CD4-positive, alpha-beta T cell (primary cell): ENCODE data around the gene CST4. TPM values are rescaled to one million over a fixed set of nuclear protein-coding genes. Genes with fewer than 3 reads are reported as not detected.

Experiments
- ATAC-seq: fragments of 200-7000 bp; cut with Tn5 transposase; one replicate; pipeline ENCODE4 v1.10.0; 2022; ENCODE audit warnings: mild to moderate bottlenecking; ENCODE audit not compliant: poor library complexity
- CTCF ChIA-PET: fragments of 350-600 bp; sonication (Branson Sonifier 250); formaldehyde crosslinking; loops from one replicate; lab custom pipeline; 2021; ENCODE audit warnings: antibody characterized with exemption, inconsistent platforms; lab: Charles Lee
- POLR2A ChIA-PET: fragments of 350-600 bp; sonication (Branson Sonifier 250); formaldehyde crosslinking; loops from one replicate; lab custom pipeline; 2021; ENCODE audit warnings: antibody characterized with exemption, inconsistent platforms; lab: Charles Lee
- DNase-seq, 14 experiments: peaks; one replicate each; pipeline ENCODE4 v3.0.0-alpha.2; 2013 to 2020; ENCODE audit warnings: mixed read lengths in 2 of 14
- H3K27ac ChIP-seq, 2 donors: one replicate each; pipeline versions ENCODE4 v1.5.1 to v1.7.0; 2013; ENCODE audit warnings: low read length in 2 of 2, low read depth in 1 of 2, mild to moderate bottlenecking in 1 of 2
- H3K27me3 ChIP-seq, 2 experiments: 1 replicate in 1 of 2; 2 replicates in 1 of 2; pipeline versions ENCODE4 v1.6.1 to v1.7.0; 2013; ENCODE audit warnings: low read length in 2 of 2, control low read depth in 1 of 2, mild to moderate bottlenecking in 1 of 2, moderate library complexity in 1 of 2; ENCODE audit not compliant: insufficient read depth in 2 of 2, control insufficient read depth in 1 of 2
- H3K36me3 ChIP-seq: one replicate; pipeline ENCODE4 v1.6.1; 2013; ENCODE audit warnings: low read length, control low read depth; ENCODE audit not compliant: insufficient read depth
- H3K4me1 ChIP-seq: one replicate; pipeline ENCODE4 v1.6.1; 2013; ENCODE audit warnings: low read length, control low read depth; ENCODE audit not compliant: insufficient read depth
- H3K4me3 ChIP-seq: one replicate; pipeline ENCODE4 v1.5.1; 2013; ENCODE audit warnings: mild to moderate bottlenecking, low read length, moderate library complexity
- H3K9me3 ChIP-seq, 2 experiments: 1 replicate in 1 of 2; 2 replicates in 1 of 2; pipeline versions ENCODE4 v1.6.1 to v1.7.0; 2013; ENCODE audit warnings: low read length in 2 of 2, mild to moderate bottlenecking in 2 of 2, control low read depth in 1 of 2, moderate library complexity in 1 of 2; ENCODE audit not compliant: control insufficient read depth in 1 of 2, insufficient read depth in 1 of 2
- H3K27ac Mint-ChIP-seq: one replicate; pipeline ENCODE4 v1.8.0; 2020; ENCODE audit warnings: mixed read lengths
- H3K27me3 Mint-ChIP-seq: one replicate; pipeline ENCODE4 v1.8.0; 2021; ENCODE audit warnings: mixed read lengths
- H3K36me3 Mint-ChIP-seq: one replicate; pipeline ENCODE4 v1.8.0; 2021; ENCODE audit warnings: low read depth, mixed read lengths
- H3K4me1 Mint-ChIP-seq: one replicate; pipeline ENCODE4 v1.8.0; 2021; ENCODE audit warnings: low read depth, mixed read lengths
- H3K4me3 Mint-ChIP-seq: one replicate; pipeline ENCODE4 v1.8.0; 2020; ENCODE audit warnings: mild to moderate bottlenecking, mixed read lengths
- H3K9me3 Mint-ChIP-seq: one replicate; pipeline ENCODE4 v1.8.0; 2020; ENCODE audit warnings: mixed read lengths
- intact Hi-C, 2 experiments: fragments of 100-400 bp; cut with DNase I in 1 of 2; cut with micrococcal nuclease in 1 of 2; formaldehyde crosslinking; loops; one replicate each; pipeline versions ENCODE4 v1.15.1 to v1.9.0; 2023 to 2025; cut with DNase I, micrococcal nuclease
- total RNA-seq, 174 experiments: library from RNA in 2 of 174; stranded (reverse) in 2 of 174; gene quantifications; one replicate each; pipeline ENCODE4 v1.2.3 and lab custom pipeline; 2021 to 2026
- TF ChIP-seq, protein P1 (sequence below): fragments of 200-600 bp; IDR thresholded peaks from one replicate; pipeline ENCODE4 v1.8.0; 2022; ENCODE audit warnings: antibody characterized with exemption, mild to moderate bottlenecking

Gene CST4
- total RNA-seq, 2 experiments from 2014 or later = not detected

GRCh38 chr20:23663180-23663579 lies 25.7 kb downstream of the CST4 start:
- H3K36me3 ChIP-seq = no peaks in the 10 kb centered on the region
- ChIA-PET POLR2A (no interaction called here), CTCF (no interaction called here)
- H3K27ac Mint-ChIP-seq = no peak overlapping the region
- DNase-seq = no peak
- H3K27ac ChIP-seq = no peak overlapping the region
- no peaks in the 10 kb centered on the region for H3K9me3 Mint-ChIP-seq
- TF ChIP-seq, protein P1, sequence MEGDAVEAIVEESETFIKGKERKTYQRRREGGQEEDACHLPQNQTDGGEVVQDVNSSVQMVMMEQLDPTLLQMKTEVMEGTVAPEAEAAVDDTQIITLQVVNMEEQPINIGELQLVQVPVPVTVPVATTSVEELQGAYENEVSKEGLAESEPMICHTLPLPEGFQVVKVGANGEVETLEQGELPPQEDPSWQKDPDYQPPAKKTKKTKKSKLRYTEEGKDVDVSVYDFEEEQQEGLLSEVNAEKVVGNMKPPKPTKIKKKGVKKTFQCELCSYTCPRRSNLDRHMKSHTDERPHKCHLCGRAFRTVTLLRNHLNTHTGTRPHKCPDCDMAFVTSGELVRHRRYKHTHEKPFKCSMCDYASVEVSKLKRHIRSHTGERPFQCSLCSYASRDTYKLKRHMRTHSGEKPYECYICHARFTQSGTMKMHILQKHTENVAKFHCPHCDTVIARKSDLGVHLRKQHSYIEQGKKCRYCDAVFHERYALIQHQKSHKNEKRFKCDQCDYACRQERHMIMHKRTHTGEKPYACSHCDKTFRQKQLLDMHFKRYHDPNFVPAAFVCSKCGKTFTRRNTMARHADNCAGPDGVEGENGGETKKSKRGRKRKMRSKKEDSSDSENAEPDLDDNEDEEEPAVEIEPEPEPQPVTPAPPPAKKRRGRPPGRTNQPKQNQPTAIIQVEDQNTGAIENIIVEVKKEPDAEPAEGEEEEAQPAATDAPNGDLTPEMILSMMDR = no peak
- no peak overlapping the region for H3K4me3 Mint-ChIP-seq
- ATAC-seq = no peak
- no peaks in the 10 kb centered on the region for H3K27me3 Mint-ChIP-seq
- no peaks in the 10 kb centered on the region for H3K4me1 Mint-ChIP-seq
- no peaks in the 10 kb centered on the region for H3K4me1 ChIP-seq
- intact Hi-C loops = no loop called here
- no peaks in the 10 kb centered on the region for H3K9me3 ChIP-seq
- no peaks in the 10 kb centered on the region for H3K27me3 ChIP-seq
- no peaks in the 10 kb centered on the region for H3K36me3 Mint-ChIP-seq
- H3K4me3 ChIP-seq = no peak overlapping the region

DNA sequence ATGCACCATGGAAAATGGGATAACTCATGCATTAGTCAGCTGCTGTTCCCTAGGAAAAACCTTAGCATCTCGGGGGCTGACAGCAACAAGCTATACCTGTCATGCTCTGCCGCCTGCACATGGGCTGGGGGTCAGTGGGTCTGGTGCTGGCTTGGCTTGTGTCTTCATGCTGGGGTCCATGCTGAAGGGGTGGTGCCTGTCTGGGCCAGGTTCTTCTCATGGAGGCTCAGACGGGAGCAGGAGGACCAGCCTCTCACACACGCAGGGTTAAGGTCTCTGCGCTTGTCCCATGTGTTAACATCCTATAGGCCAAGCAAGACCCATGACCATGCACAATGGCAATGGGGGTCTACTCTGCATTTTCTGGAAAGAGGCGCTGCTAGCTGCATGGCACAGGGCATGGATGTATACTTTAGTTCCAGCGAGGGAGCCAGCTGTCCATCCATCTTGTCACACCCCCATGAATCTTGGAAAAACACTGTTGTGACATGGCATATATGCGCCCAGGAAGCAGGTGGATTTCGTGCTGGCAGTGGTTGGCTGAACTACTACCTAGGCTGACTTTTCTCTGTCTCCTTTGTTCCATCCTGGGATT lies 26.5 kb downstream of the CST4 start:
- Mint-ChIP-seq H3K4me1 (no peaks in the 10 kb centered on the region), H3K27ac (no peak overlapping the region), H3K9me3 (no peaks in the 10 kb centered on the region), H3K27me3 (no peaks in the 10 kb centered on the region), H3K4me3 (no peak overlapping the region), H3K36me3 (no peaks in the 10 kb centered on the region)
- Histone ChIP-seq H3K27me3 (no peaks in the 10 kb centered on the region), H3K9me3 (no peaks in the 10 kb centered on the region), H3K4me1 (no peaks in the 10 kb centered on the region), H3K36me3 (no peaks in the 10 kb centered on the region), H3K4me3 (no peak overlapping the region), H3K27ac (no peak overlapping the region)
- intact Hi-C loops = no loop called here
- TF ChIP-seq, protein P1 = no peak
- no peak for ATAC-seq
- CTCF ChIA-PET = no interaction called here
- POLR2A ChIA-PET = no interaction called here
- DNase-seq = no peak

DNA sequence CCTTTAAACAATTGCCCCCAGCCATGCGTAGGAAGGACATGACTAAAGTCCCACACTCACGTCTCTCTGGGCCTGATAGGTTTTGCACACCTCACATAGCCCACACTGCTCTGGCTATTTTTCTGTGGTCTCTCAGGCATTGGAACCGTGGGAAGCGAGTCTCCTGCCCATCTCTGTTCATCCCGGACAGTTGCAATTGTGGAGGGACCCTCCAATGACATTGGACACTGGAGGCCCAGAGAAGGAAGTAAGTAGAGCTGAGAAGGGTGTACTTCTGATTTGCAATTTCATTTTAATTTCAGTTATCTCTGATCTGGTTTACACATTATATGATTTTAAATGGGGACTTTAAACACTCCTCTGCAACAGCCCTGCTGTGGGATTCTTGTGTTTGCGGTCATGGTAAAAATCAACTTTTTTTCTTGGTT lies 27.8 kb downstream of the CST4 start:
- TF ChIP-seq, protein P1 = no peak
- ChIA-PET POLR2A (no interaction called here), CTCF (no interaction called here)
- Histone ChIP-seq H3K27ac (no peak overlapping the region), H3K4me1 (no peaks in the 10 kb centered on the region), H3K36me3 (no peaks in the 10 kb centered on the region), H3K9me3 (peaks cover 0 to 5% of the 10 kb centered on the region in 2 experiments), H3K4me3 (no peak overlapping the region), H3K27me3 (peaks cover 2 to 3% of the 10 kb centered on the region in 2 experiments)
- H3K36me3 Mint-ChIP-seq = no peaks in the 10 kb centered on the region
- H3K4me1 Mint-ChIP-seq = no peaks in the 10 kb centered on the region
- no peak overlapping the region for H3K27ac Mint-ChIP-seq
- no peaks in the 10 kb centered on the region for H3K27me3 Mint-ChIP-seq
- intact Hi-C loops = no loop called here
- no peak overlapping the region for H3K4me3 Mint-ChIP-seq
- DNase-seq = no peak
- ATAC-seq = no peak
- H3K9me3 Mint-ChIP-seq = no peaks in the 10 kb centered on the region
